Measurements from ENCODE around the gene PHACTR3.

The PHACTR3 gene

GRCh38 chr20:59677586-59677985 lies 73.2 kb downstream of the PHACTR3 start:
- no peak for TF ChIP-seq CTCF (IDR thresholded peaks at IDR 0.05; ENCODE audit: insufficient read depth, low read depth, low read length, missing control alignments)
- H3K4me3 ChIP-seq (ENCODE audit: low read length) = no peak overlapping the region
- no peak for DNase-seq (ENCODE audit: low read depth)

GRCh38 chr20:59678288-59678687 lies 73.9 kb downstream of the PHACTR3 start:
- TF ChIP-seq CTCF (IDR thresholded peaks at IDR 0.05; ENCODE audit: insufficient read depth, low read depth, low read length, missing control alignments) = no peak
- DNase-seq (ENCODE audit: low read depth) = no peak
- H3K4me3 ChIP-seq (ENCODE audit: low read length) = no peak overlapping the region

- no peak for TF ChIP-seq CTCF (IDR thresholded peaks at IDR 0.05; ENCODE audit: insufficient read depth, low read depth, low read length, missing control alignments)
- DNase-seq (ENCODE audit: low read depth) = no peak
Observed at GRCh38 chr20:59678951-59679350, 74.6 kb downstream of the PHACTR3 start.

GRCh38 chr20:59680148-59680650 lies 75.9 kb downstream of the PHACTR3 start:
- H3K4me3 ChIP-seq (ENCODE audit: low read length) = no peak overlapping the region
- no peak for TF ChIP-seq CTCF (IDR thresholded peaks at IDR 0.05; ENCODE audit: insufficient read depth, low read depth, low read length, missing control alignments)
- DNase-seq (ENCODE audit: low read depth) = no peak

More at GRCh38 chr20:59678951-59679350, 74.6 kb downstream of the PHACTR3 start:
- no peak overlapping the region for H3K4me3 ChIP-seq (ENCODE audit: low read length)

GRCh38 chr20:59680852-59681251 lies 76.5 kb downstream of the PHACTR3 start:
- DNase-seq (ENCODE audit: low read depth) = no peak
- no peak overlapping the region for H3K4me3 ChIP-seq (ENCODE audit: low read length)
- TF ChIP-seq CTCF (IDR thresholded peaks at IDR 0.05; ENCODE audit: insufficient read depth, low read depth, low read length, missing control alignments) = no peak

- H3K4me3 ChIP-seq (ENCODE audit: low read length) = no peak overlapping the region
- no peak for TF ChIP-seq CTCF (IDR thresholded peaks at IDR 0.05; ENCODE audit: insufficient read depth, low read depth, low read length, missing control alignments)
- DNase-seq (ENCODE audit: low read depth) = no peak
Observed at GRCh38 chr20:59682603-59683002, 78.3 kb downstream of the PHACTR3 start.

- DNase-seq (ENCODE audit: low read depth) = no peak
- no peak overlapping the region for H3K4me3 ChIP-seq (ENCODE audit: low read length)
- TF ChIP-seq CTCF (IDR thresholded peaks at IDR 0.05; ENCODE audit: insufficient read depth, low read depth, low read length, missing control alignments) = no peak
Observed at GRCh38 chr20:59683181-59683580, 78.8 kb downstream of the PHACTR3 start.

Data from epithelial cell of esophagus (primary cell).